Activated CD8-positive, alpha-beta T cell treated with anti-CD3 and anti-CD28 coated beads, Interleukin-2, amount 10 ng/mL, durations not matched to agents 7 days and 5 days (primary cell): ENCODE measurements around the gene LRRC28. TPM values are rescaled to one million over a fixed set of nuclear protein-coding genes. Genes with fewer than 3 reads are reported as not detected.
A peak's percentile ranks its signal among the peaks of the same experiment; 100 is the strongest.

Experiments
- ATAC-seq: fragments of 150-1000 bp; cut with Tn5 transposase; one replicate; pipeline ENCODE4 v1.10.0; 2021; ENCODE audit warnings: moderate library complexity
- CTCF ChIA-PET: fragments of 350-600 bp; sonication (Branson Sonifier 250); formaldehyde crosslinking; loops from one replicate; lab custom pipeline; 2021; ENCODE audit warnings: antibody characterized with exemption; lab: Charles Lee
- POLR2A ChIA-PET: fragments of 350-600 bp; sonication (Branson Sonifier 250); formaldehyde crosslinking; loops from one replicate; lab custom pipeline; 2021; ENCODE audit warnings: antibody characterized with exemption; lab: Charles Lee
- DNase-seq: peaks from one replicate; pipeline ENCODE4 v3.0.0-alpha.2; 2020
- H3K27ac Mint-ChIP-seq: one replicate; pipeline ENCODE4 v1.8.0; 2021; ENCODE audit warnings: mild to moderate bottlenecking, mixed read lengths
- H3K27me3 Mint-ChIP-seq: one replicate; pipeline ENCODE4 v1.8.0; 2021; ENCODE audit warnings: low read depth, mixed read lengths
- H3K36me3 Mint-ChIP-seq: one replicate; pipeline ENCODE4 v1.8.0; 2021; ENCODE audit warnings: low read depth, mixed read lengths
- H3K4me1 Mint-ChIP-seq: one replicate; pipeline ENCODE4 v1.8.0; 2021; ENCODE audit warnings: low read depth, mixed read lengths
- H3K4me3 Mint-ChIP-seq: one replicate; pipeline ENCODE4 v1.8.0; 2021; ENCODE audit warnings: mild to moderate bottlenecking, mixed read lengths
- H3K9me3 Mint-ChIP-seq: one replicate; pipeline ENCODE4 v1.8.0; 2022; ENCODE audit warnings: mixed read lengths; ENCODE audit not compliant: insufficient read depth
- total RNA-seq, 2 experiments: library from RNA; stranded (reverse); gene quantifications; one replicate each; pipeline ENCODE4 v1.2.3, GENCODE V29; 2021

LRRC28 gene
- total RNA-seq, 2 experiments from 2014 or later, result 18.3 to 19.3 TPM

- no peak overlapping the region for H3K4me3 Mint-ChIP-seq
- H3K36me3 Mint-ChIP-seq, result no peaks in the 10 kb centered on the region
- H3K27ac Mint-ChIP-seq, result no peak overlapping the region
- H3K27me3 Mint-ChIP-seq, result no peaks in the 10 kb centered on the region
- H3K9me3 Mint-ChIP-seq, result no peaks in the 10 kb centered on the region
- H3K4me1 Mint-ChIP-seq, result no peaks in the 10 kb centered on the region
- ChIA-PET POLR2A (no interaction called here), CTCF (interaction anchor here (0.6 to 1.2 kb wide), 2 partner anchors 11 to 129 kb away, joined by 3 read pairs; no protein-coding TSS in a partner anchor)
- DNase-seq (no peak), ATAC-seq (no peak)
These were observed 150.9 kb downstream of the LRRC28 start for GRCh38 chr15:99402014-99402729.

- ChIA-PET POLR2A (no interaction called here), CTCF (no interaction called here)
- no peaks in the 10 kb centered on the region for H3K27me3 Mint-ChIP-seq
- no peaks in the 10 kb centered on the region for H3K36me3 Mint-ChIP-seq
- ATAC-seq (no peak), DNase-seq (no peak)
- H3K9me3 Mint-ChIP-seq, result no peaks in the 10 kb centered on the region
- H3K27ac Mint-ChIP-seq, result no peak overlapping the region
- H3K4me1 Mint-ChIP-seq, result peaks cover 11% of the 10 kb centered on the region
- no peak overlapping the region for H3K4me3 Mint-ChIP-seq
These were observed 152.3 kb downstream of the LRRC28 start for GRCh38 chr15:99403597-99403996.

GRCh38 chr15:99404454-99404853 is 153.2 kb downstream of the LRRC28 start:
- Mint-ChIP-seq H3K36me3 (no peaks in the 10 kb centered on the region), H3K27ac (no peak overlapping the region), H3K4me3 (no peak overlapping the region), H3K4me1 (peaks cover 15% of the 10 kb centered on the region), H3K27me3 (no peaks in the 10 kb centered on the region), H3K9me3 (no peaks in the 10 kb centered on the region)
- ChIA-PET POLR2A (no interaction called here), CTCF (no interaction called here)
- no peak for DNase-seq
- no peak for ATAC-seq

- Mint-ChIP-seq H3K9me3 (no peaks in the 10 kb centered on the region), H3K27ac (no peak overlapping the region), H3K27me3 (no peaks in the 10 kb centered on the region), H3K36me3 (no peaks in the 10 kb centered on the region), H3K4me3 (no peak overlapping the region), H3K4me1 (peaks cover 15% of the 10 kb centered on the region)
- ATAC-seq, result no peak
- ChIA-PET CTCF (interaction anchor here (1.2 to 5.9 kb wide), 3 partner anchors 134 to 297 kb away, joined by 3 to 36 read pairs (median 3); no protein-coding TSS in a partner anchor), POLR2A (no interaction called here)
- DNase-seq, result no peak
These were observed 154.8 kb downstream of the LRRC28 start for GRCh38 chr15:99406120-99406519.

GRCh38 chr15:99406716-99407487 is 155.6 kb downstream of the LRRC28 start:
- H3K27me3 Mint-ChIP-seq, result no peaks in the 10 kb centered on the region
- ATAC-seq (no peak), DNase-seq (no peak)
- H3K27ac Mint-ChIP-seq, result no peak overlapping the region
- no peak overlapping the region for H3K4me3 Mint-ChIP-seq
- no peaks in the 10 kb centered on the region for H3K36me3 Mint-ChIP-seq
- H3K9me3 Mint-ChIP-seq, result no peaks in the 10 kb centered on the region
- ChIA-PET POLR2A (no interaction called here), CTCF (interaction anchor here (1.2 to 5.9 kb wide), 3 partner anchors 134 to 297 kb away, joined by 3 to 36 read pairs (median 3); no protein-coding TSS in a partner anchor)
- peaks cover 15% of the 10 kb centered on the region for H3K4me1 Mint-ChIP-seq

- Mint-ChIP-seq H3K36me3 (no peaks in the 10 kb centered on the region), H3K9me3 (no peaks in the 10 kb centered on the region), H3K4me1 (peaks cover 15% of the 10 kb centered on the region), H3K27ac (no peak overlapping the region), H3K27me3 (no peaks in the 10 kb centered on the region), H3K4me3 (no peak overlapping the region)
- ChIA-PET CTCF (interaction anchor here (1.4 to 5.9 kb wide), 2 partner anchors 135 to 296 kb away, joined by 3 to 36 read pairs; no protein-coding TSS in a partner anchor), POLR2A (no interaction called here)
- DNase-seq, result no peak
- peak; percentile 36 for ATAC-seq
These were observed 156.4 kb downstream of the LRRC28 start for GRCh38 chr15:99407716-99408115.

- H3K4me3 Mint-ChIP-seq, result no peak overlapping the region
- ChIA-PET CTCF (interaction anchor here (1.5 to 5.9 kb wide), 2 partner anchors 208 to 295 kb away, joined by 3 to 36 read pairs; no protein-coding TSS in a partner anchor), POLR2A (no interaction called here)
- peaks cover 15% of the 10 kb centered on the region for H3K4me1 Mint-ChIP-seq
- ATAC-seq (no peak), DNase-seq (no peak)
- no peaks in the 10 kb centered on the region for H3K9me3 Mint-ChIP-seq
- H3K36me3 Mint-ChIP-seq, result no peaks in the 10 kb centered on the region
- H3K27me3 Mint-ChIP-seq, result no peaks in the 10 kb centered on the region
- no peak overlapping the region for H3K27ac Mint-ChIP-seq
These were observed 157.2 kb downstream of the LRRC28 start for GRCh38 chr15:99408236-99409096.

GRCh38 chr15:99409097-99409473 is 157.8 kb downstream of the LRRC28 start:
- no peaks in the 10 kb centered on the region for H3K9me3 Mint-ChIP-seq
- no peaks in the 10 kb centered on the region for H3K36me3 Mint-ChIP-seq
- ChIA-PET CTCF (interaction anchor here (0.8 to 5.9 kb wide), 5 partner anchors 95 to 294 kb away, joined by 3 to 36 read pairs (median 4); no protein-coding TSS in a partner anchor), POLR2A (no interaction called here)
- peaks cover 15% of the 10 kb centered on the region for H3K4me1 Mint-ChIP-seq
- no peak overlapping the region for H3K27ac Mint-ChIP-seq
- DNase-seq (peak; percentile 36), ATAC-seq (peak; percentile 42)
- H3K27me3 Mint-ChIP-seq, result no peaks in the 10 kb centered on the region
- no peak overlapping the region for H3K4me3 Mint-ChIP-seq

GRCh38 chr15:99409560-99409959 is 158.3 kb downstream of the LRRC28 start:
- CTCF ChIA-PET, result interaction anchor here (0.8 to 5.9 kb wide), 5 partner anchors 95 to 294 kb away, joined by 3 to 36 read pairs (median 4); no protein-coding TSS in a partner anchor

GRCh38 chr15:99410477-99410876 is 159.2 kb downstream of the LRRC28 start:
- Mint-ChIP-seq H3K9me3 (no peaks in the 10 kb centered on the region), H3K36me3 (no peaks in the 10 kb centered on the region), H3K27me3 (no peaks in the 10 kb centered on the region), H3K27ac (no peak overlapping the region), H3K4me1 (peaks cover 15% of the 10 kb centered on the region), H3K4me3 (no peak overlapping the region)
- ChIA-PET POLR2A (no interaction called here), CTCF (interaction anchor here (1.1 to 5.9 kb wide), 3 partner anchors 123 to 293 kb away, joined by 3 to 36 read pairs (median 4); no protein-coding TSS in a partner anchor)
- ATAC-seq, result no peak
- no peak for DNase-seq

More at GRCh38 chr15:99409560-99409959, 158.3 kb downstream of the LRRC28 start:
- ATAC-seq, result no peak
- H3K4me3 Mint-ChIP-seq, result no peak overlapping the region
- no peaks in the 10 kb centered on the region for H3K27me3 Mint-ChIP-seq
- no peaks in the 10 kb centered on the region for H3K9me3 Mint-ChIP-seq
- DNase-seq, result no peak
- POLR2A ChIA-PET, result no interaction called here
- no peak overlapping the region for H3K27ac Mint-ChIP-seq
- no peaks in the 10 kb centered on the region for H3K36me3 Mint-ChIP-seq
- peaks cover 15% of the 10 kb centered on the region for H3K4me1 Mint-ChIP-seq

GRCh38 chr15:99411234-99411633 is 160.0 kb downstream of the LRRC28 start:
- ChIA-PET POLR2A (no interaction called here), CTCF (interaction anchor here (1.3 to 5.9 kb wide), 2 partner anchors 136 to 292 kb away, joined by 3 to 36 read pairs; no protein-coding TSS in a partner anchor)
- H3K9me3 Mint-ChIP-seq, result no peaks in the 10 kb centered on the region
- H3K27ac Mint-ChIP-seq, result no peak overlapping the region
- H3K36me3 Mint-ChIP-seq, result no peaks in the 10 kb centered on the region
- peaks cover 15% of the 10 kb centered on the region for H3K4me1 Mint-ChIP-seq
- DNase-seq, result no peak
- H3K4me3 Mint-ChIP-seq, result no peak overlapping the region
- no peaks in the 10 kb centered on the region for H3K27me3 Mint-ChIP-seq
- no peak for ATAC-seq
